Activated CD8-positive, alpha-beta T cell treated with anti-CD3 and anti-CD28 coated beads for 36 hours (primary cell): ENCODE data around the gene TBXAS1. TPM values are rescaled to one million over a fixed set of nuclear protein-coding genes. Genes with fewer than 3 reads are reported as not detected.

Source experiments
- ATAC-seq: fragments of 200-7000 bp; cut with Tn5 transposase; one replicate; pipeline ENCODE4 v1.10.0; 2021; ENCODE audit warnings: mild to moderate bottlenecking, moderate library complexity
- CTCF ChIA-PET: fragments of 350-600 bp; sonication (Branson Sonifier 250); formaldehyde crosslinking; loops from one replicate; lab custom pipeline; 2021; ENCODE audit warnings: antibody characterized with exemption; lab: Charles Lee
- POLR2A ChIA-PET: fragments of 350-600 bp; sonication (Branson Sonifier 250); formaldehyde crosslinking; loops from one replicate; lab custom pipeline; 2021; ENCODE audit warnings: antibody characterized with exemption; lab: Charles Lee
- DNase-seq: peaks from one replicate; pipeline ENCODE4 v3.0.0-alpha.2; 2020
- H3K27ac Mint-ChIP-seq: one replicate; pipeline ENCODE4 v1.8.0; 2021; ENCODE audit warnings: mild to moderate bottlenecking, mixed read lengths
- H3K27me3 Mint-ChIP-seq: one replicate; pipeline ENCODE4 v1.8.0; 2021; ENCODE audit warnings: mixed read lengths
- H3K36me3 Mint-ChIP-seq: one replicate; pipeline ENCODE4 v1.8.0; 2021; ENCODE audit warnings: low read depth, mixed read lengths
- H3K4me1 Mint-ChIP-seq: one replicate; pipeline ENCODE4 v1.8.0; 2021; ENCODE audit warnings: low read depth, mixed read lengths
- H3K4me3 Mint-ChIP-seq: one replicate; pipeline ENCODE4 v1.8.0; 2021; ENCODE audit warnings: mild to moderate bottlenecking, moderate library complexity, mixed read lengths
- H3K9me3 Mint-ChIP-seq: one replicate; pipeline ENCODE4 v1.8.0; 2021; ENCODE audit warnings: mixed read lengths
- intact Hi-C: fragments of 100-400 bp; cut with micrococcal nuclease; formaldehyde crosslinking; loops from one replicate; pipeline ENCODE4 v1.10.0; 2022
- total RNA-seq, 2 experiments: library from RNA; stranded (reverse); gene quantifications; one replicate each; pipeline ENCODE4 v1.2.3, GENCODE V29; 2021
- TF ChIP-seq, protein P1 (sequence below): fragments of 200-600 bp; IDR thresholded peaks from one replicate; pipeline ENCODE4 v1.8.0; 2022; ENCODE audit warnings: antibody characterized with exemption, mild to moderate bottlenecking

Gene TBXAS1
- total RNA-seq, 2 experiments from 2014 or later = 1.5 to 2.1 TPM

DNA sequence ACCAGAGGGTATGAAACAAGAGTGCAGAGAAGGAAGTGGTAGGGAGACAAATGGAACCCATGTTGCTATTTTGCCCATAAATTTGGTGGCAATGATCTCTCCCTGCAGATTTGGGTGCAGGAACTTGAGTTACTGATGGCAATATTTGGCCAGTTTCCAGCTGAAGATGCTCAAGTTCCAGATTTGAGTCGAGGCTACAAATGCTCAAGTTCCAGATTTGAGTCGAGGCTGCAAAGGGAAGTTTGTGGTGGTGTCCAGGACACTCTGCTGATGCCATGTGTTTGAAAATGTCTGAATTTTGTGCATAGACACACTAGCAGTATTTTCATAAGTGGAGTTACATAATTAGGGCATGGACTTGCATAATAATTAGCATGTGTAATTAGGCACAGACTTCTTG lies 40.8 kb downstream of the TBXAS1 start:
- intact Hi-C loops = no loop called here
- Mint-ChIP-seq H3K27ac (no peak overlapping the region), H3K4me3 (no peak overlapping the region), H3K27me3 (peaks cover 3% of the 10 kb centered on the region), H3K4me1 (no peaks in the 10 kb centered on the region), H3K36me3 (no peaks in the 10 kb centered on the region), H3K9me3 (peaks cover 2% of the 10 kb centered on the region)
- TF ChIP-seq, protein P1, sequence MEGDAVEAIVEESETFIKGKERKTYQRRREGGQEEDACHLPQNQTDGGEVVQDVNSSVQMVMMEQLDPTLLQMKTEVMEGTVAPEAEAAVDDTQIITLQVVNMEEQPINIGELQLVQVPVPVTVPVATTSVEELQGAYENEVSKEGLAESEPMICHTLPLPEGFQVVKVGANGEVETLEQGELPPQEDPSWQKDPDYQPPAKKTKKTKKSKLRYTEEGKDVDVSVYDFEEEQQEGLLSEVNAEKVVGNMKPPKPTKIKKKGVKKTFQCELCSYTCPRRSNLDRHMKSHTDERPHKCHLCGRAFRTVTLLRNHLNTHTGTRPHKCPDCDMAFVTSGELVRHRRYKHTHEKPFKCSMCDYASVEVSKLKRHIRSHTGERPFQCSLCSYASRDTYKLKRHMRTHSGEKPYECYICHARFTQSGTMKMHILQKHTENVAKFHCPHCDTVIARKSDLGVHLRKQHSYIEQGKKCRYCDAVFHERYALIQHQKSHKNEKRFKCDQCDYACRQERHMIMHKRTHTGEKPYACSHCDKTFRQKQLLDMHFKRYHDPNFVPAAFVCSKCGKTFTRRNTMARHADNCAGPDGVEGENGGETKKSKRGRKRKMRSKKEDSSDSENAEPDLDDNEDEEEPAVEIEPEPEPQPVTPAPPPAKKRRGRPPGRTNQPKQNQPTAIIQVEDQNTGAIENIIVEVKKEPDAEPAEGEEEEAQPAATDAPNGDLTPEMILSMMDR = no peak
- ATAC-seq (no peak), DNase-seq (no peak)
- POLR2A ChIA-PET = no interaction called here
- CTCF ChIA-PET = no interaction called here

DNA sequence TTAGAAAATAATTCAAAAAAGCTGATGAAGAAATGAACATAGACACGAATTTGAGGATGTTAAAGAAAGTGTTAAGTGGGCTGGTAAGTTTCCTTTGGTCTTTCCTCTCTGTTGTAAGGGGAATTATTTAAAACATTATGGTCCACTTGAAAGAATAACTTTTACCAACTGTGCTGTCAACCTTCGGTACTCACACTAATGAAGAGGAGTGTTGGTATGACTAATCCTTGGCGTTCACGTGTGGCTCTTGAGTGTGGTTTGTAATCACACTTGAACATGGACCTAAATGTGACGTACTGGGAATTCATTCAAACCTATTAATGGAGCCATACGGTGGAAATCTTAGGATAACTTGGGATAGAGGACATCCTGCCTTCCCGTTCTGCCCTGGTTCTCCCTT lies 41.3 kb downstream of the TBXAS1 start:
- ChIA-PET POLR2A (no interaction called here), CTCF (no interaction called here)
- Mint-ChIP-seq H3K4me3 (no peak overlapping the region), H3K27me3 (no peaks in the 10 kb centered on the region), H3K4me1 (no peaks in the 10 kb centered on the region), H3K9me3 (peaks cover under 1% of the 10 kb centered on the region), H3K27ac (no peak overlapping the region), H3K36me3 (no peaks in the 10 kb centered on the region)
- intact Hi-C loops = no loop called here
- no peak for ATAC-seq
- TF ChIP-seq, protein P1 = no peak
- no peak for DNase-seq

DNA sequence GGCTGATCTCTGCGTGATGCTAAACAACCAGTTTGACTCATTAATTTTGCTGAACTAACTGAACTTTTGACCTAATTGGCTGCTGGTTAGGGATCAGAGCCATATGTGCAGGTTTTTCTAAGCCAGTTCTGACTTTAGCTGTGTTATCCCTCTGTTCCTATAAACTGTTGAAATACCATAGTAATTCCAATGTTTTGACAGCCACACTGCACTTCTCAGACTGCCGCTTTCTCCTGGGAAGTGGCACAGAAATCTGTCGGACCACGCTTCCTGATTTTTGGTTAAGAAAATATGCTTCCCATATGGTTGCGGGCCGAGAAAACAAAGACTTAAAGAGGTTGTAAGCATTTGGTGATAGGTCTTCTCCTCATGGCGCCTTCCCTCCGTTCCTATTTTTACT lies 42.3 kb downstream of the TBXAS1 start:
- no peak overlapping the region for H3K27ac Mint-ChIP-seq
- CTCF ChIA-PET = no interaction called here
- no peak for ATAC-seq

DNA sequence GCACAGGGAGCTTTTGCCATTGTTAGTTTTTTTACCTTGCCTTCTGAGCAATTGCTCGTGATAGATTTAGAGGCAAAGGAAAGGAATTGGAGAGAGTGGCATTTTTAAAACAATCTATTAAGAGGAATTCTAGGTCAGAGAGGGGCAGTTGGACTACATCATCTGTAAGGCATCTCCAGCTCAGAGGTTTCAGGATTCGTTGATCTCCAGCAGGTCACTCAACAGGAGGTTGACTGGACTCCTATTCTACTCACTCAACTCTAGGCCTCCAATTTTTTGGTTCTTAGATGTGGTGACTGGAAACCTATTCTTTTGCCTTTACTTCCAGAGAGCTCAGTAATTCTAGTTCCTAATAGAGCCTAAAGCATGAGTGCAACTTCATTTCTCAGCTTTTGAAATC lies 42.8 kb downstream of the TBXAS1 start:
- no peaks in the 10 kb centered on the region for H3K36me3 Mint-ChIP-seq
- intact Hi-C loops = no loop called here
- CTCF ChIA-PET = no interaction called here
- POLR2A ChIA-PET = no interaction called here
- DNase-seq (no peak), ATAC-seq (no peak)
- TF ChIP-seq, protein P1 = no peak
- H3K27ac Mint-ChIP-seq = no peak overlapping the region
- no peaks in the 10 kb centered on the region for H3K9me3 Mint-ChIP-seq
- H3K4me1 Mint-ChIP-seq = no peaks in the 10 kb centered on the region
- no peak overlapping the region for H3K4me3 Mint-ChIP-seq
- no peaks in the 10 kb centered on the region for H3K27me3 Mint-ChIP-seq

More for the DNA sequence above, 42.3 kb downstream of the TBXAS1 start:
- no peaks in the 10 kb centered on the region for H3K36me3 Mint-ChIP-seq
- intact Hi-C loops = no loop called here
- H3K9me3 Mint-ChIP-seq = no peaks in the 10 kb centered on the region
- H3K27me3 Mint-ChIP-seq = no peaks in the 10 kb centered on the region
- no peak for DNase-seq
- no peaks in the 10 kb centered on the region for H3K4me1 Mint-ChIP-seq
- no peak overlapping the region for H3K4me3 Mint-ChIP-seq
- POLR2A ChIA-PET = no interaction called here
- TF ChIP-seq, protein P1 = no peak

DNA sequence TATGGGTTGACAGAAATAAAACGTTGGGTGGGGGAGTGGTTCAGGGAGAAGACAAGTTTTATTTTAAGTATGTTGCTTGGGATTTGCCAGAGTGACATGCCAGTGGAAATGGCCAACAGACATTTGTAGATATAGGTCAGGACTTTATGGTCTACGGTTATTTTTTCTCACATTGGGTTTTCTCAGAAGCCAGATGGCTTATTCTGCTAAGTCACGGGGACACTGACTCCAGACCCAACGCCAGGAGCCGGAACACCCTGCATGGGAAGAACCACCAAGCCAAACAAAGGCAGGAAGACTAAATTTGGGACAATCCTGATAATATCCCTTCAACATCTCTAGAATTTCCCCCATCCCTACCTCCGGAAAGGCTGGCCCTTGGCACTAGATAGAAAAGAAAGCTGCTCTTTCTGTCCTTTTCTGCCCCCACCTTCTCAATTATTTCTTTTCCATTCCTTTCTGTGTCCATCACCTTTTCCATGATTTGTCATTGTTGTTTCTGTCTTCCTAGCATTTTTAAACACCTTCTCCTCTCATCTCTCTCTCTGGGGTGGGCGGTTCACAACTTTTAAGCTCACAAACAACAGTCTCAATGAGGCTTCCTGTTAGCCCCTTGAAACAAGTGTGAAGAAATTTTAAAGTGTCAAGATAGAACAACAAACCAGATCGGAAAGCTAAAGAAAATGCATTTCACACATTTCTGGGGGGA lies 44.7 kb downstream of the TBXAS1 start:
- no peak overlapping the region for H3K4me3 Mint-ChIP-seq
- no peaks in the 10 kb centered on the region for H3K9me3 Mint-ChIP-seq
- H3K36me3 Mint-ChIP-seq = no peaks in the 10 kb centered on the region
- TF ChIP-seq, protein P1 = no peak
- no peak for DNase-seq
- intact Hi-C loops = no loop called here
- no peak for ATAC-seq
- no peak overlapping the region for H3K27ac Mint-ChIP-seq
- ChIA-PET POLR2A (no interaction called here), CTCF (interaction anchor here (1.3 to 2.7 kb wide), 2 partner anchors 12 to 228 kb away, joined by 4 to 9 read pairs; no protein-coding TSS in a partner anchor)
- H3K4me1 Mint-ChIP-seq = peaks cover 2% of the 10 kb centered on the region
- H3K27me3 Mint-ChIP-seq = no peaks in the 10 kb centered on the region
